T-helper 17 cell (primary cell): Measurements from ENCODE around the gene DTX4. TPM values are rescaled to one million over a fixed set of nuclear protein-coding genes. Genes with fewer than 3 reads are reported as not detected.

Experiments
- ATAC-seq: fragments of 150-1000 bp; cut with Tn5 transposase; 2 replicates; pipeline ENCODE4 v1.10.0; 2021; ENCODE audit warnings: mild to moderate bottlenecking, moderate library complexity
- DNase-seq, 3 donors: peaks; one replicate each; pipeline versions ENCODE4 v3.0.0 to v3.0.0-alpha.2; 2020 to 2021
- H3K9me3 ChIP-seq: one replicate; pipeline ENCODE4 v1.7.0; 2013; ENCODE audit warnings: low read length, mild to moderate bottlenecking; ENCODE audit not compliant: control insufficient read depth, poor library complexity, severe bottlenecking
- H3K27ac Mint-ChIP-seq: one replicate; pipeline ENCODE4 v1.8.0; 2022; ENCODE audit warnings: mild to moderate bottlenecking, moderate library complexity, mixed read lengths
- H3K27me3 Mint-ChIP-seq: one replicate; pipeline ENCODE4 v1.8.0; 2022; ENCODE audit warnings: mixed read lengths
- H3K36me3 Mint-ChIP-seq: one replicate; pipeline ENCODE4 v1.8.0; 2022; ENCODE audit warnings: low read depth, mixed read lengths
- H3K4me1 Mint-ChIP-seq: one replicate; pipeline ENCODE4 v1.8.0; 2022; ENCODE audit warnings: mild to moderate bottlenecking, mixed read lengths
- H3K4me3 Mint-ChIP-seq: one replicate; pipeline ENCODE4 v1.8.0; 2022; ENCODE audit warnings: mild to moderate bottlenecking, moderate library complexity, mixed read lengths
- total RNA-seq, 4 donors: library from RNA in 2 of 4; stranded (reverse) in 2 of 4; gene quantifications; one replicate each; pipeline ENCODE4 v1.2.3 and lab custom pipeline; 2022 to 2026

The DTX4 gene
- total RNA-seq, 2 donors from 2014 or later, result 1.1 to 1.4 TPM

GRCh38 chr11:59178402-59178801, 6.5 kb downstream of the DTX4 start:
- peaks cover 9% of the 10 kb centered on the region for H3K4me1 Mint-ChIP-seq
- no peaks in the 10 kb centered on the region for H3K9me3 ChIP-seq
- no peak overlapping the region for H3K27ac Mint-ChIP-seq
- peaks cover 5% of the 10 kb centered on the region for H3K27me3 Mint-ChIP-seq
- ATAC-seq (no peak), DNase-seq (no peak)
- no peak overlapping the region for H3K4me3 Mint-ChIP-seq
- H3K36me3 Mint-ChIP-seq, result peaks cover 4% of the 10 kb centered on the region

GRCh38 chr11:59179121-59179520, 7.2 kb downstream of the DTX4 start:
- H3K36me3 Mint-ChIP-seq, result peaks cover 4% of the 10 kb centered on the region
- H3K27ac Mint-ChIP-seq, result no peak overlapping the region

DNA sequence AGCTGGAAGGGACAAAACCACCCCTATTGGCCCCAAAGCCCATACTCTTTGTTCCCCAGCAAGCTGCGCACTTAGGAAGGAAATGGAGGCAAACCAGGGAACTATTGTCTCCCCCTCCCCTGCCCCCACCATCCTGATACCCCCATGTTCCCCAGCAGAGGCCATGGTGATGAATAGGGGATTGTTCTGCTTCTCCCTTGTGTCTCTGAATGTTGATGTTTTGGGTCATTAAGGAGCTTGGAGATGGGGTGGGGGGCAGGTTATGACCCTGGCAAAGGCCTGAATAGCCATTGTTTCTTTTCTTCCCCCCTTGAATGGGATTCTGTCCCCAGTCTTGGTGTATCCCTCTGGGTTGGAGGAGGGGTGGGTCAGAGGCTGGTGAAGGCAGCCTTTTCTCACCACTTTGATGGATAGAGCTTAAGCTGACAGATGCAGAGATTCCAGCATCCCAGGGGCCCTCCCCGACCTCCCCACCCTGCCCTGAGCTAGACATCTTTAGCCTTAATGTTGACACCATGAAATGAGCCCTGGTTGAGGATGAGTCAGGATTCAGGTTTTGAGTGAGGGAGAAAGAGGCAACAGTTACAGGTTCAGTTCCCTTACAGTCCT, 8.3 kb downstream of the DTX4 start:
- no peaks in the 10 kb centered on the region for H3K9me3 ChIP-seq
- H3K27ac Mint-ChIP-seq, result no peak overlapping the region
- H3K4me1 Mint-ChIP-seq, result peaks cover 5% of the 10 kb centered on the region
- peaks cover 5% of the 10 kb centered on the region for H3K27me3 Mint-ChIP-seq
- DNase-seq (no peak), ATAC-seq (no peak)
- H3K4me3 Mint-ChIP-seq, result no peak overlapping the region
- H3K36me3 Mint-ChIP-seq, result peaks cover 4% of the 10 kb centered on the region

More at GRCh38 chr11:59179121-59179520, 7.2 kb downstream of the DTX4 start:
- ATAC-seq (no peak), DNase-seq (no peak)
- no peaks in the 10 kb centered on the region for H3K9me3 ChIP-seq
- Mint-ChIP-seq H3K4me1 (peaks cover 6% of the 10 kb centered on the region), H3K4me3 (no peak overlapping the region), H3K27me3 (peaks cover 5% of the 10 kb centered on the region)

GRCh38 chr11:59180907-59181306, 9.0 kb downstream of the DTX4 start:
- H3K4me3 Mint-ChIP-seq, result no peak overlapping the region
- H3K27me3 Mint-ChIP-seq, result peaks cover 5% of the 10 kb centered on the region
- H3K36me3 Mint-ChIP-seq, result peaks cover 4% of the 10 kb centered on the region
- ATAC-seq (no peak), DNase-seq (no peak)
- peaks cover 5% of the 10 kb centered on the region for H3K4me1 Mint-ChIP-seq
- H3K9me3 ChIP-seq, result no peaks in the 10 kb centered on the region
- H3K27ac Mint-ChIP-seq, result no peak overlapping the region

DNA sequence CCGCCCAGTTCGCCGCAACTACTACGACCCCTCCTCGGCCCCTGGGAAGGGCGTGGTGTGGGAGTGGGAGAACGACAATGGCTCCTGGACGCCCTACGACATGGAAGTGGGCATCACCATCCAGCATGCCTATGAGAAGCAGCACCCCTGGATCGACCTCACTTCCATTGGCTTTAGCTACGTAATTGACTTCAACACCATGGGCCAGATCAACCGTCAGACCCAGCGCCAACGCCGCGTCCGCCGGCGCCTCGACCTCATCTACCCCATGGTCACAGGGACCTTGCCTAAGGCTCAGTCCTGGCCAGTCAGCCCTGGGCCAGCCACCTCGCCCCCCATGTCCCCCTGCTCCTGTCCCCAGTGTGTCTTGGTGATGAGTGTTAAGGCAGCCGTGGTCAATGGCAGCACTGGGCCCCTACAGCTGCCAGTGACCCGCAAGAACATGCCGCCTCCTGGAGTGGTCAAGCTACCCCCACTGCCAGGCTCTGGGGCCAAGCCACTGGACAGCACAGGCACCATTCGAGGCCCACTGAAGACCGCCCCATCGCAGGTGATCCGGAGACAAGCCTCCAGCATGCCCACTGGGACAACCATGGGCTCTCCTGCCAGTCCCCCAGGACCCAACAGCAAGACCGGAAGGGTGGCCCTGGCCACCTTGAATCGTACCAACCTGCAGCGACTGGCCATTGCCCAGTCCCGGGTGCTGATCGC, 10.0 kb downstream of the DTX4 start:
- Mint-ChIP-seq H3K4me1 (peaks cover 5% of the 10 kb centered on the region), H3K4me3 (no peak overlapping the region), H3K36me3 (peaks cover 4% of the 10 kb centered on the region), H3K27ac (peak overlapping the region; percentile 41), H3K27me3 (peaks cover 5% of the 10 kb centered on the region)
- DNase-seq (no peak), ATAC-seq (no peak)
- H3K9me3 ChIP-seq, result no peaks in the 10 kb centered on the region

DNA sequence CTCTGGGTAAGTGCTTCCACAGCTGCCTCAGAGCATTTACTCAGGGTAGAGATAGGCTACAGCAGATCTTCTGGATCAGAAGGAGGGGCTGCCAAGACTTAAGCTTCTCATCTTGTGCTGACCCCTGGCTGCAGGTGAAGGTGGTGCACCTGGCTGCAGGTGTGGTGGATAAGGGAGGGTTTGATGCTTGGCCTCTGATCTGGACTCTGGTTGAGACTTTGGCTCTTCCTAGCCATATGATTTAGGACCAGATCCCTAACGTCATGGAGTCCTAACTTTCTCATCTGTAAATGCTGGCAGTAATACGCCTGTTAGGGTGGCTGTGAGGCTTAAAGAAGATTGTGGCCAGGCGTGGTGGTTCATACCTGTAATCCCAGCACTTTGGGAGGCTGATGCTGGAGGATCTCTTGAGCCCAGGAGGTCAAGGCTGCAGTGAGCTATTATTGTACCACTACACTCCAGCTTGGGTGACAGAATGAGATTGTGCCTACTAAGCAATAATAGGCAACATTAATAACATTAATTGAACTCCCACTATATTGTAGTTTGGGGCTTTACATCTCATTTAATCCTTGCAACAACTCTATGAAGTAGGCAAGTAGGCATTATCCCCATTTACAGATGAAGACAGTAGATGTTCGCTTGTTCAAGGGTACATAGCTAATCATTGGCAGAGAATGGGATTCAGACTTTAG, 10.7 kb downstream of the DTX4 start:
- H3K4me3 Mint-ChIP-seq, result no peak overlapping the region
- peaks cover 1% of the 10 kb centered on the region for H3K4me1 Mint-ChIP-seq
- DNase-seq, result no peak
- peaks cover 12% of the 10 kb centered on the region for H3K27me3 Mint-ChIP-seq
- ATAC-seq, result peak; percentile 52
- H3K27ac Mint-ChIP-seq, result peak overlapping the region; percentile 41
- H3K36me3 Mint-ChIP-seq, result peaks cover 1% of the 10 kb centered on the region
- no peaks in the 10 kb centered on the region for H3K9me3 ChIP-seq

DNA sequence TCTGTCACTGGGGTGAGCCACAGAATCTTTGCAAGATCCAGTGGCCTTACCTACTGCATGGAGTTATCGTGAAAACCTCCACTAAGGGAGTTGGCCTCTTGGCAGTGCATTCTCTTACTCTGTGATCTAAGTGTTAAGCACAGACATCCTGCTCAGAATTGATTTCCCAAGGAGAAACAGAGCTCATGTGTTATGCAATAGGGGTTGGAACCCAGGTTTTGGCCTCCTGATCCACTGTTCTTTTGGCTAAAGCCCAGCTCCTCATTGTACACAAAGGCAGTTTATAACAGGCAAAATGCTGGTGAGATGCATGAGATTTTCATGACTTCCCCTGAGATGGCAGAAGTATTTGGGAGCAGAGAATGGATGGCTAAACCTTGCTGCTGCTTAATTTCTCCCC, 11.8 kb downstream of the DTX4 start:
- Mint-ChIP-seq H3K4me3 (no peak overlapping the region), H3K27me3 (peaks cover 12% of the 10 kb centered on the region), H3K4me1 (peaks cover 2% of the 10 kb centered on the region), H3K27ac (no peak overlapping the region), H3K36me3 (peaks cover 2% of the 10 kb centered on the region)
- no peaks in the 10 kb centered on the region for H3K9me3 ChIP-seq
- no peak for ATAC-seq
- DNase-seq, result no peak

GRCh38 chr11:59184691-59185339, 12.9 kb downstream of the DTX4 start:
- H3K27me3 Mint-ChIP-seq, result peaks cover 12% of the 10 kb centered on the region
- no peaks in the 10 kb centered on the region for H3K9me3 ChIP-seq
- DNase-seq, result no peak
- no peak overlapping the region for H3K4me3 Mint-ChIP-seq
- H3K36me3 Mint-ChIP-seq, result peaks cover 4% of the 10 kb centered on the region
- no peak for ATAC-seq
- peaks cover 2% of the 10 kb centered on the region for H3K4me1 Mint-ChIP-seq
- no peak overlapping the region for H3K27ac Mint-ChIP-seq

DNA sequence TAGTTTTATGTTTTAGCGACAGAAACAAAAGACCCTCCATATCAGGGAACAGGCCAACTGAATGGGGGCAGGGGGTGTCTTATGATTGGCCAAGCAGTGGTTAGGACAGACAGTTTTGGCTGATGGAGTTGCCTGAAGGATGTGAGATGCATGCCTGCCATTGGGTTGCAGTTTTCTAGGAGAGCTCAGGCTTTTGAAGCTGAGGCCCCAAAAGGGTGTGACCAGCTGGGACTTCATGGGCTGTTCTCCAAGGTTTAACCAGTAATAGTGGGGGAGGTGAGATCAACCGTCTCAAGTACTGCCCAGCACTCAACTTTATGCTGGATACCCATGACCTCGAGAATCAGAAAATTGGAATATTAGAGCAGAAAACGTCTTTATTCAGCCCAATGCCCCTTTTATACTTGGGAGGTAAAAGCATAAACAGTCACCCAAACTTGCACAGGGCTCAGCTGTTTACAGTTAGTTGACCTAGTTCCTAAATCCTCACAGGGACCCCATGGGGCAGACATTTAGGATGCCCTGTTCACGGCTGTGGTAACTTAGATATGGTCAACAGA, 13.5 kb downstream of the DTX4 start:
- ATAC-seq, result no peak
- Mint-ChIP-seq H3K4me1 (peaks cover 2% of the 10 kb centered on the region), H3K4me3 (no peak overlapping the region), H3K27ac (no peak overlapping the region), H3K36me3 (peaks cover 4% of the 10 kb centered on the region), H3K27me3 (peaks cover 12% of the 10 kb centered on the region)
- DNase-seq, result no peak
- no peaks in the 10 kb centered on the region for H3K9me3 ChIP-seq

DNA sequence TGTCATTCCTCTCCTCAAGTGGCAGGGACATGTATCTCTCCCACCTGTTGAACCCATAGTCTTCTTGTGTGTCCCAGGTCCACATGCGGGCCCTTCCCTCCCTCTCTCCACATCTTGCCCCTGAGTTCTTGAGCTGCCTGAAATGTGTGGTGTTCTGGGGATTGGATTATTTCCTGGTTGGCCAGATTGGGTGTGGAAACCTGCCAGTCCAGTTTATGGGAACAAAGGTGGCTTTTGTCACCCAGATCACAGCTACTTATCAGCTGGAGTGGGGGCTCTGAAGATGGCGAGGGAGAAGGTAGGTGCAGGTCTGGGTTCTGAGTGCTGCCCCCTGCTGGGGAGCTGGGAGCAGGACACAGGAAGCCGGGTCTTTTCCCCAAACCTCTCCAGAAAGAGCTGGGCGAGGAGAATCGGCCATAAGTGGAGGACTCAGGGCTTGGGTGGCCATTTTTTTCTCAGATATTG, 14.2 kb downstream of the DTX4 start:
- Mint-ChIP-seq H3K27ac (no peak overlapping the region), H3K4me3 (no peak overlapping the region), H3K27me3 (peaks cover 12% of the 10 kb centered on the region), H3K4me1 (peaks cover 2% of the 10 kb centered on the region), H3K36me3 (peaks cover 4% of the 10 kb centered on the region)
- H3K9me3 ChIP-seq, result no peaks in the 10 kb centered on the region
- ATAC-seq, result peak; percentile 70
- peak; percentile 39 to 43 (median 39) for DNase-seq

DNA sequence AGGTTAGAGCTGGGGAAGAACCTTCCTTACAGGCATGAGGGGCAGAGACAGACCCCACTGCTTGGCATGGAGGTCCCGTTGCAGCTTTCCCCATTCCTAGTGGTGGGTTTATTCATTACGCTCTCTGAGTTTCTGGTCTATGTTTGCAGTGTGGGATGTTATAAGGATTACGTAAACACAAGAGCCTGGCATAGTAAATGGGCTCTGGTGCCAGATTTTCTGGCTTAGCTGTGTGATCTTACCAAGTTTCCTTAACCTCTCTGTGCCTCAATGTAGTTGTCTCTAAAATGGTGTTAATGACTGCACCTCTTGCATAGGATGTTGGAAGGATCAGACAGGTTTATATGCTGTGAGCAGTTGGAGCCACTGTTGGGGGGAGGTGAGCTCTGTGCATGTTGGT, 15.1 kb downstream of the DTX4 start:
- H3K27ac Mint-ChIP-seq, result no peak overlapping the region
- H3K36me3 Mint-ChIP-seq, result peaks cover 4% of the 10 kb centered on the region

DNA sequence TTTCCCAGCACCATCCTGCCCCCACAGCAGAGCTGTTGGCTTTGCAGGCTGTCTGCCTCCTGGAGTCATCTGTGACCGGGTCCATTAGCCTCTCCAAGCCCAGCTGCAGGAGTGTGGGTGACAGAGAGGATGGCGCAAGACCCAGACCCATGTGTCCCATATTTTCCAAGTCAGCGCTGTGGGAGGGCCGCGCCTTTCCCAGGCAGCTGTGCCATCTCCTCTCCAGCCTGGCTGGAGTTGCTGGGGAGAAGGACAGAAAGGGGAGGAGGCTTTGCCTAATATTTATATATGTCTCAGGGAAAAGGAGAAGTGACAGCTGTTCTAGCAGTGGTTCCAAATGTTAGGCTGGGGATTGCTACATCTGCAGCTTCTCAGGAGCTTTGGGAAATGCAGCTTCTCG, 15.7 kb downstream of the DTX4 start:
- no peak overlapping the region for H3K27ac Mint-ChIP-seq

More for the DNA sequence above, 15.1 kb downstream of the DTX4 start:
- no peak for ATAC-seq
- no peaks in the 10 kb centered on the region for H3K9me3 ChIP-seq
- no peak overlapping the region for H3K4me3 Mint-ChIP-seq
- peaks cover 9% of the 10 kb centered on the region for H3K27me3 Mint-ChIP-seq
- H3K4me1 Mint-ChIP-seq, result peaks cover 2% of the 10 kb centered on the region
- no peak for DNase-seq

DNA sequence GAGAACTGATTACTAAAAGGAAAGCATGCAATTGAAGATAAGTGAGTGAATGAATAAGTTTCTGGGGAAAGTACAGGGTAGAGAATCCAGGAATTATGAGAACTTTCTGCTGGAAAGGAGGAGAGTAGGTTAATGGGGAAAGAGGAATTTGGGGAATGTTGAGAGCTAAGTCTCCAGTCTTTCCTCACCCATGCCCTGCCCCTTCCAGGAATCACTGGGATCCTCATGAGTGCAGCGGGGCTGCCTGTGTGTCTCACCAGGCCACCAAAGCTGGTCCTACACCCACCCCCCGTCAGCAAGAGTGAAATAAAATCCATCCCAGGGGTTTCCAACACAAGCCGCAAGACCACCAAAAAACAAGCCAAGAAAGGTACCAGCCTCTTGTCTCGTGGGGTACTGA, 17.0 kb downstream of the DTX4 start:
- no peak for DNase-seq
- no peak overlapping the region for H3K4me3 Mint-ChIP-seq
- H3K9me3 ChIP-seq, result no peaks in the 10 kb centered on the region
- peaks cover 2% of the 10 kb centered on the region for H3K4me1 Mint-ChIP-seq
- peaks cover 7% of the 10 kb centered on the region for H3K27me3 Mint-ChIP-seq
- H3K36me3 Mint-ChIP-seq, result peaks cover 4% of the 10 kb centered on the region
- H3K27ac Mint-ChIP-seq, result no peak overlapping the region
- no peak for ATAC-seq

More for the DNA sequence above, 15.7 kb downstream of the DTX4 start:
- Mint-ChIP-seq H3K4me1 (peaks cover 2% of the 10 kb centered on the region), H3K27me3 (peaks cover 7% of the 10 kb centered on the region), H3K36me3 (peaks cover 4% of the 10 kb centered on the region), H3K4me3 (no peak overlapping the region)
- no peaks in the 10 kb centered on the region for H3K9me3 ChIP-seq
- DNase-seq (no peak), ATAC-seq (no peak)
